ENCODE results near the gene PRPSAP2.
A peak's percentile ranks its signal among the peaks of the same experiment; 100 is the strongest.
"Not testable (repeated sequence)": the region's sequence is repeated elsewhere in the genome, so short reads cannot be mapped to it uniquely, and the experiment has no call there.

The PRPSAP2 gene

DNA sequence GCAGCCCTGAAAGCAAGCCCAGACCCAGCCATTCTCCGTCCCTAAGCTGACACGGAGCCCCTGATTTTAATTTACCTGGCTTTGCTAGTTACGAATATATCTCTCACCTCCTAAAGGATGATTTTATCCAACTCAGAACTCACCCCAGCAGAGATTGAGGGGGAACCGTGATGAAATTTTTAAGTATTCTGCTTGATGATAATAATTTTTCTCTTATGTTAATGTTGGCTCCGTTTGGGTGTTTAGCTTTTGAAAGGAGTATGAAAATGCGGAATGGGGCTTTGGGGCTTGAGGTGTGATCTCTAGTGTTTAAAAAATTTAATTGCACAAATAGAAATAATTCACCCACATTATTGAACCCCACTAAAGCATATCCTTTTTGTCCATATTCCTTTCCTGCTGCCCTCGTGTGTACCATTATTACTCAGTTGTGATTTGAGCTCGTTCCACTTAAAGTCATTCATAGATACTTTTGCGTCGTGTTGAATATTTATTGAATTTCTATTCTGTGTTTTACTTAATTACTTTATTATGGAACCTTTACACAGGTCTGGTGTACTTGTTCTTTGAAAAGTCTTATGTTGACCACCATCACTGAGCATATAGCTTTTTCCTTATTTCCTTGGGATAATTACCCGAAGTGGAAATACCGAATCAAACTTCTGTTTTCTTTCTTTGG lies 775 bp downstream of the PRPSAP2 start:
- H3K4me3 ChIP-seq (ENCODE audit: low read length), result peak overlapping the region; percentile 95
- H3K27ac ChIP-seq (ENCODE audit: low read length), result peak overlapping the region; percentile 75
- H3K9ac ChIP-seq (ENCODE audit: low read length), result peak overlapping the region; percentile 93
- H3K9me3 ChIP-seq (ENCODE audit: control insufficient read depth, low read depth, low read length), result no peaks in the 10 kb centered on the region
- H3K27me3 ChIP-seq (ENCODE audit: control insufficient read depth, insufficient read depth, low read length), result no peaks in the 10 kb centered on the region
- peaks cover 7% of the 10 kb centered on the region for H3K4me1 ChIP-seq (ENCODE audit: control insufficient read depth, low read depth, low read length)
- no peaks in the 10 kb centered on the region for H3K36me3 ChIP-seq (ENCODE audit: control insufficient read depth, low read depth, low read length)

DNA sequence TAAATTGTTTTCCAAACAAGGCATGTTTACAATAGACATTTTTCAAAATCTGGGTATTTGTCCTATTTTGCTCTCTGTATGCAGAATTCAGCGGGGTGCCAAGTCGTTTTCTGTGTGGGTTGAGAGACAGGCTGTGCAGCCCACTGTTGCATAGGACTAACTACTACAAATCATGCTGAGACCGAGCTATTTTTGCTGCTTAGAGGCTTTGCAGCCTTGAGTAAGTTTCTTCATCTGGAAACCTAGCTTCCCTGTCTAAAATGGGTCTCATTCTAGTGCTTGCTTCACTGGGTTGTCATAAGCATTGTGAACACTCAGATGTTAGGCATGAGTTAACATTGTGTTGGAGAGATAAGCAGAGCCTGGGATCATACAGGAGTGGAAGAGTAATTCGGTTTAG lies 1.3 kb downstream of the PRPSAP2 start:
- Histone ChIP-seq H3K4me1 (ENCODE audit: control insufficient read depth, low read depth, low read length) (peaks cover 7% of the 10 kb centered on the region), H3K27ac (ENCODE audit: low read length) (no peak overlapping the region), H3K9ac (ENCODE audit: low read length) (peak overlapping the region; percentile 93), H3K36me3 (ENCODE audit: control insufficient read depth, low read depth, low read length) (no peaks in the 10 kb centered on the region), H3K9me3 (ENCODE audit: control insufficient read depth, low read depth, low read length) (no peaks in the 10 kb centered on the region), H3K27me3 (ENCODE audit: control insufficient read depth, insufficient read depth, low read length) (no peaks in the 10 kb centered on the region), H3K4me3 (ENCODE audit: low read length) (peak overlapping the region; percentile 95)

DNA sequence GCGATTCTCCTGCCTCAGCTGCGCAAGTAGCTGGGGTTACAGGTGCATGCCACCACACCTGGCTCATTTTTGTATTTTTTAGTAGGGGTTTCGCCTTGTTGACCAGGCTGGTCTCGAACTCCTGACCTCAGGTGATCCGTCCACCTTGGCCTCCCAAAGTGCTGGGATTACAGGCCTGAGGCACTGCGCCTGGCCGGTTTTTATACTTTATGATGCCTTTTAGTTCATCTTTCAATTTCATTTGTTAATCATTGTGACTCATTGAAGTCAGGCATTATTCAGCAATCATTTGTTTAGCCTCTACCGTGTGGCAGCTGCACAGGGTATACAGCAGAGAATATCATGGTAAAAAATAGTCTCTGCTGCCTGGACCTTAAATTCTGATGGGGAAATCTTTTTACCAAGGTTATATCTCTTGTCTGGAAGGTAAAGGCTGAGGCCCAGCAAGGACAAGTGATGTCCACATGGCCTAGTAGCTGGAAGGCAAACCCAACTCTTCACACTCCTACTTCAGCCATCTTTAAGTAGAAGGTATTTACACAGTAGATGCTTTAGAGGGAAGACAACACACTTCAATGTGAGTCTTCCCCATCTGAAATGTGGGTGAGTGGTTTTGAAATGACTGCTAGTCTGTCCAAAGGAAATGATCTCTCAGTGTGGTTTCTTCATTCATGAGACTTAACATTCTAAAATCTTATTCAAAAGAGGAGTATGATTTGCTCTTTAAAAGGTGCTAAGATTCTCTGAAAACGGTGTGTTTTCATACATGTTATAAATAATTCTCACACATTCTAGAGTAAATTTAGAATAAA lies 2.4 kb downstream of the PRPSAP2 start:
- H3K4me3 ChIP-seq (ENCODE audit: low read length), result no peak overlapping the region
- no peaks in the 10 kb centered on the region for H3K27me3 ChIP-seq (ENCODE audit: control insufficient read depth, insufficient read depth, low read length)
- peaks cover 3% of the 10 kb centered on the region for H3K36me3 ChIP-seq (ENCODE audit: control insufficient read depth, low read depth, low read length)
- peaks cover 7% of the 10 kb centered on the region for H3K4me1 ChIP-seq (ENCODE audit: control insufficient read depth, low read depth, low read length)
- no peak overlapping the region for H3K27ac ChIP-seq (ENCODE audit: low read length)
- H3K9me3 ChIP-seq (ENCODE audit: control insufficient read depth, low read depth, low read length), result no peaks in the 10 kb centered on the region
- no peak overlapping the region for H3K9ac ChIP-seq (ENCODE audit: low read length)

DNA sequence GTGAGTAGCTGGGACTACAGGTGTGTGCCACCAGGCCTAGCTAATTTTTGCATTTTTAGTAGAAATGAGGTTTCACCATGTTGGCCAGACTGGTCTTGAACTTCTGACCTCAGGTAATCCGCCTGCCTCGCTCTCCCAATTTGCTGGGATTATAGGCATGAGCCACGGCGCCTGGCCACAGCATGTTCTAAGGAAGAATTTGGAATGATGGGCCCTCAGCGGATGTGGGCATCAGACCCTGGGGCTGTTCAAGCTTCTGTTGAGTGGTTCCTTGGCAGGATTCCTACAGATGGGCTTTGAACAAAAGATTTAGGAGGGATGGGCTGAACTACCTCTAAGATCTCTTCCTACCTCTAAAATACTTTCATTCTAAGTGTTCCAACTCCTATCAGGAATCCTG lies 4.1 kb downstream of the PRPSAP2 start:
- Histone ChIP-seq H3K4me1 (ENCODE audit: control insufficient read depth, low read depth, low read length) (peaks cover 7% of the 10 kb centered on the region), H3K9me3 (ENCODE audit: control insufficient read depth, low read depth, low read length) (no peaks in the 10 kb centered on the region)

DNA sequence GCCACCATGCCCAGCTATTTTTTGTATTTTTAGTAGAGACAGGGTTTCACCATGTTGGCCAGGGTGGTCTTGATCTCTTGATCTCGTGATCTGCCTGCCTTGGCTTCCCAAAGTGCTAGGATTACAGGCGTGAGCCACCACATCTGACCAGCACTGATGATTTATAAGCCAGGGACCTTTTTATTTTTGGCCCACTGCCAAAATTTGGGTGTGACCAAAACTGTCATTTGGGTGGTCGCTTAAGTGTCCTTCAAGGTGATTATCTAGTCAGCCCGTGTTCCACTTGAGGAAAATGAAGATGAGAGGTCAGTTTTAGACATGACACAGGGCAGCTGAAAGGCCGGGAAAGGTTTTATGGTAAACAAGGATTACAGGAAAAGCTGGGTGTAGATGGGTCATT lies 7.1 kb downstream of the PRPSAP2 start:
- H3K36me3 ChIP-seq (ENCODE audit: control insufficient read depth, low read depth, low read length), result peaks cover 36% of the 10 kb centered on the region
- not testable (repeated sequence) for H3K27me3 ChIP-seq (ENCODE audit: control insufficient read depth, insufficient read depth, low read length); H3K9me3 ChIP-seq (ENCODE audit: control insufficient read depth, low read depth, low read length); H3K4me3 ChIP-seq (ENCODE audit: low read length); H3K9ac ChIP-seq (ENCODE audit: low read length); H3K27ac ChIP-seq (ENCODE audit: low read length); H3K4me1 ChIP-seq (ENCODE audit: control insufficient read depth, low read depth, low read length)

More for the DNA sequence above, 4.1 kb downstream of the PRPSAP2 start:
- Histone ChIP-seq H3K4me3 (ENCODE audit: low read length) (no peak overlapping the region), H3K36me3 (ENCODE audit: control insufficient read depth, low read depth, low read length) (peaks cover 13% of the 10 kb centered on the region), H3K27me3 (ENCODE audit: control insufficient read depth, insufficient read depth, low read length) (no peaks in the 10 kb centered on the region), H3K27ac (ENCODE audit: low read length) (no peak overlapping the region), H3K9ac (ENCODE audit: low read length) (no peak overlapping the region)

DNA sequence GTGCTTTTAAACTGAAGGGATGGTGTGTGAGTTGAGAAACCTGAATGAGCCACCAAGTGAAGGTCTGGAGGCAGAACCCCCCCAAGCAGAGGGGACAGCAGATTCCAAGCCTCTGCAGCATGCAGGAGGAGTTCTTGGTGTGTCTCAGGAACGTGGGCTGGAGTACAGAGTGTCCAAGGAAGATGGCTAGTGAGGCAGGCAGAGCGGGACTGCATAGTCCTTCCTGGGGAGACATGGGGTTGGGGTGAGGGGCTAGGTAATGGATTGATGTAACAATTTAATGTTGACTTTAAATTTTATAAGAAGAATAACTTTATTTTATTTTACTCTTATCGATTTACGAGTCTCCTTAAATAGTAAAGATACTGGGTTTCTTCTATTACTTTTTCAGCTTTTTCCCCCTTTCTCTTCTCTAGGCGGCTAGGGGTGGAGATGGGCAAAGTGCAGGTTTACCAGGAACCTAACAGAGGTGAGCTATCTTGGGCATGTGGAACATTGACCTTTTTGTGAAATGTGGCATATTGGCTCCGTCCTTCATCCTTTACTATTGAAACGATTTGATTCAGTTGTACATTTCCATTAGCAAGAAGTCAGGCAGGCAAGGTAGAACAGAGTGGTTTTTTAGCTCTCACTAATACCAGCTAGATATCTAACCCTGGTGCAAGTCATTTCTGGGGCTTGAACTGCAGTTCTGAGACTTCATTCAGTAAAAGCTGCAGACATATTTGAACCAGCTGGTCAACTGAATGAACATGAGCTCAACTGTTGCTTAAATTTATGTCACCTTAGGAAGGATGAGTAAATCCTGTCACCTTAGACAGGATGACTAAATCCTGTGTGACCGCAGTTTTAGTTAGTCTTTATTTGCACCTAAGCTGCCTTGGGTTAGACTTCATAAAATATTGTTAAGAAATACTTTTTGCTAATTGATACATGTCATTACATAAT lies 9.2 kb downstream of the PRPSAP2 start:
- Histone ChIP-seq H3K27me3 (ENCODE audit: control insufficient read depth, insufficient read depth, low read length) (no peaks in the 10 kb centered on the region), H3K9ac (ENCODE audit: low read length) (no peak overlapping the region), H3K36me3 (ENCODE audit: control insufficient read depth, low read depth, low read length) (peaks cover 46% of the 10 kb centered on the region), H3K27ac (ENCODE audit: low read length) (no peak overlapping the region), H3K4me3 (ENCODE audit: low read length) (no peak overlapping the region), H3K9me3 (ENCODE audit: control insufficient read depth, low read depth, low read length) (no peaks in the 10 kb centered on the region), H3K4me1 (ENCODE audit: control insufficient read depth, low read depth, low read length) (no peaks in the 10 kb centered on the region)

DNA sequence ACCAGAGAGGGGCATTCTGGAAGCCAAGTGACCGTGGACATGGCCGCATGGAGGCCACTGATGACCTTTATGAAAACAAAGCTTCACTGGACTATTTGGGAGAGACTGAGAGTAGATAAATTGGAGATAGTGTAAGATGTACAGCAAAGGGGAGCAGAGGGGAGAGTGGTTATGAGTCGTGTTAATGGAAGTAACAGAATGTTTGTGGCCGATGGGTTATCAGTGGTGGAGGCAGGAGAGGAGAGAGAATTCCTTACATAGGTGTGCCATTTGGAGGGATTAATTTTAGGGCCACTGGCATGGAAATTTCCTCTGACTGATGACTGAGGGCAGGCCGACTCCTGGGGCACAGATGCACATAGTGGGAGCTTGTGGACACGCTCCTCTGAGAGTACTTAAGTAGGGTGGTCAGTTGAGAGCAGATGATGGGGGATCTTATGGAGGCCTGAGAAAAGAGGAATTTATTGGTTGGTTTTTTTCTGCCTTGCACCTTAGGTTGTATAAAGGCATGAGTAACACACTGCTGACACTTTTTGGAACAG lies 19.2 kb downstream of the PRPSAP2 start:
- H3K9ac ChIP-seq (ENCODE audit: low read length), result no peak overlapping the region
- H3K27me3 ChIP-seq (ENCODE audit: control insufficient read depth, insufficient read depth, low read length), result no peaks in the 10 kb centered on the region
- no peak overlapping the region for H3K4me3 ChIP-seq (ENCODE audit: low read length)
- no peak overlapping the region for H3K27ac ChIP-seq (ENCODE audit: low read length)
- H3K4me1 ChIP-seq (ENCODE audit: control insufficient read depth, low read depth, low read length), result no peaks in the 10 kb centered on the region
- peaks cover 62% of the 10 kb centered on the region for H3K36me3 ChIP-seq (ENCODE audit: control insufficient read depth, low read depth, low read length)
- H3K9me3 ChIP-seq (ENCODE audit: control insufficient read depth, low read depth, low read length), result no peaks in the 10 kb centered on the region

DNA sequence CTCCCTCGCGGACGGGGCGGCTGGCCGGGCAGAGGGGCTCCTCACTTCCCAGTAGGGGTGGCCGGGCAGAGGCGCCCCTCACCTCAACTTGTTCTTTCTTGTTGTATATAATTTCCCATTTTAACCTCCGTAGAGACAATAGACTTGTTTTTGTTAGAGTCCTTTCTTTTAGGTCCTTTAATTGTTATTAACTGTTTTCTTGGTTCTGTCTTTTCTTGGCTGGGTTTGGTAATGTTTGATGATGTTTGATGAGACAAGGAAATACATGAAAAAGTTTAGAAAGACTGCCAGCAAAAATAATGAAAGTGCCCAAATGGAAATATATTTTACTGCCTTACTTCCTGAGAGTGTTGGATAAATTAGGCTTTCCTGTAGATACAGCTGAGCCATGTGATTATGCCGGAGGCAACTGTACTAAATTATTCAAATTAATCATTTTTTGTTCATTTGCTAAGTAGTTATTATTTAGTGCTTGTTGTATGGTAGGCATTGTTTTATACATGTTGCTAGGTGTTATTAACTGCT lies 30.9 kb downstream of the PRPSAP2 start:
- Histone ChIP-seq H3K36me3 (ENCODE audit: control insufficient read depth, low read depth, low read length) (peaks cover 48% of the 10 kb centered on the region), H3K4me1 (ENCODE audit: control insufficient read depth, low read depth, low read length) (no peaks in the 10 kb centered on the region), H3K27ac (ENCODE audit: low read length) (no peak overlapping the region)

DNA sequence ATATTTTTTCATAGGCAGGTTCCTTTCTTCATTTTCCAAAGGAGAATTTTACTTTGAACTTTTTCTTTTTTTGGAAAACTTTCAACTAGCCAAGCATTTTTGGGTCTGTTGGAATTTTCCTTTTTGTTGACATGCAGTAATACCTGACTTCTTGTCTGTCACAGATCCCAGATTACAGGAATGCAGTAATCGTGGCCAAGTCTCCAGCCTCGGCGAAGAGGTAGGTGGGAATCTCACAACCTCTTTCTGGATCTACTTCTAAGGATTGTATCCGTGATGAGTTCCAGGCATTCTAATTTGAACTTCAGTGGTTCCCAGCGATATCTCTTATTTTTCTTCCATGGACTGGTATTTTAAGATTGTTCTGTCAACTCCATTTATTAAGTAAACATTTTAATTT lies 31.7 kb downstream of the PRPSAP2 start:
- Histone ChIP-seq H3K4me3 (ENCODE audit: low read length) (no peak overlapping the region), H3K27me3 (ENCODE audit: control insufficient read depth, insufficient read depth, low read length) (no peaks in the 10 kb centered on the region), H3K27ac (ENCODE audit: low read length) (no peak overlapping the region), H3K9ac (ENCODE audit: low read length) (no peak overlapping the region), H3K4me1 (ENCODE audit: control insufficient read depth, low read depth, low read length) (no peaks in the 10 kb centered on the region), H3K9me3 (ENCODE audit: control insufficient read depth, low read depth, low read length) (no peaks in the 10 kb centered on the region), H3K36me3 (ENCODE audit: control insufficient read depth, low read depth, low read length) (peaks cover 43% of the 10 kb centered on the region)

More for the DNA sequence above, 30.9 kb downstream of the PRPSAP2 start:
- Histone ChIP-seq H3K9me3 (ENCODE audit: control insufficient read depth, low read depth, low read length) (no peaks in the 10 kb centered on the region), H3K9ac (ENCODE audit: low read length) (no peak overlapping the region), H3K27me3 (ENCODE audit: control insufficient read depth, insufficient read depth, low read length) (no peaks in the 10 kb centered on the region), H3K4me3 (ENCODE audit: low read length) (no peak overlapping the region)

DNA sequence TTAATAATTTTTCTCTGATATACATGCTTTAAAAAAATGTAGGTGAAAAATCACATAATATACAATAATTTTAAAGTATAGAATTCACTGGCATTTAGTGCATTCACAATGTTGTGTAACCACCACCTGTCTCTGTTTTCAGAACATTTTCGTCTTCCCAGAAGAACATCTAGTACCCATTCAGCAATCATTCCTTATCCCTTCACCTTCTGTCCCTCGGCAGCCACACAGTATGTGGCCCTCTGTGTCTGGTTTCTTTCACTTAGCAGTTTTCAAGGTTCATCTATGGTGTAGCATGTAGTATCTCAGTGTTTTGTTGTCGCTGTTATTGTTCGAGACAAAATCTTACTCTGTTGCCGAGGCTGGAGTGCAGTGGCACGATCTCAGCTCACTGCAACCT lies 33.6 kb downstream of the PRPSAP2 start:
- Histone ChIP-seq H3K9me3 (ENCODE audit: control insufficient read depth, low read depth, low read length) (no peaks in the 10 kb centered on the region), H3K27ac (ENCODE audit: low read length) (no peak overlapping the region), H3K27me3 (ENCODE audit: control insufficient read depth, insufficient read depth, low read length) (no peaks in the 10 kb centered on the region), H3K4me1 (ENCODE audit: control insufficient read depth, low read depth, low read length) (no peaks in the 10 kb centered on the region), H3K4me3 (ENCODE audit: low read length) (no peak overlapping the region), H3K9ac (ENCODE audit: low read length) (no peak overlapping the region), H3K36me3 (ENCODE audit: control insufficient read depth, low read depth, low read length) (peaks cover 42% of the 10 kb centered on the region)

DNA sequence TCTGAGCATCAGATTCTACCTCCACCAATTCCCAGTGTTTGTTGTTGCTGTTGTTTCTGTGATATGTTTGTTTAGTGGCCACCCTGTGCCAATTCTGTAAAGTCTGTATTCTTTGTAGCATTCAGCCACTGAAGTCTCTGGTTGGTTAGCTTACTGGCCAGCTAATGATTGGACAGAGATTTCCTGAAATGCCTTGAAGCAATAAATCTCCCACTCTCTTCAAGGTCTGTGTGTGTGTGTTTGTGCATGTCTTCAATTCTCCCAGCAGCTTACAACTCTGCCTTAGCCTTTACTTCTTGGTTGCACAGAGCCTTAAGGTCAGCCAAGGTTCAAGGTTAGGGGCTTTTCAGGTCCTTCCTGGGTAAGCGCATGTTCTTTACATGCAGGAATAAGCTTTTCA lies 38.2 kb downstream of the PRPSAP2 start:
- Histone ChIP-seq H3K9ac (ENCODE audit: low read length) (no peak overlapping the region), H3K27ac (ENCODE audit: low read length) (no peak overlapping the region), H3K4me1 (ENCODE audit: control insufficient read depth, low read depth, low read length) (no peaks in the 10 kb centered on the region), H3K27me3 (ENCODE audit: control insufficient read depth, insufficient read depth, low read length) (no peaks in the 10 kb centered on the region), H3K4me3 (ENCODE audit: low read length) (no peak overlapping the region), H3K9me3 (ENCODE audit: control insufficient read depth, low read depth, low read length) (no peaks in the 10 kb centered on the region), H3K36me3 (ENCODE audit: control insufficient read depth, low read depth, low read length) (peaks cover 22% of the 10 kb centered on the region)

Measured in iPS-18a (cell line).